ENCODE data around the gene DPYSL3.

GRCh38 chr5:147517383-147517782, 7.5 kb upstream of the DPYSL3 start:
- no peak for TF ChIP-seq CTCF (IDR thresholded peaks at IDR 0.05 in 2 of 3, conservative IDR thresholded peaks at IDR 0.05 in 1 of 3; ENCODE audit: borderline replicate concordance in 1 of 3, insufficient read depth in 1 of 3, low read depth in 2 of 3, low read length in 2 of 3)
- TF ChIP-seq YY1 (IDR thresholded peaks at IDR 0.05; ENCODE audit: extremely low read depth, insufficient replicate concordance, low read depth, low read length): no peak
- TF ChIP-seq EZH2 (IDR thresholded peaks at IDR 0.05): no peak
- TF ChIP-seq MAX (IDR thresholded peaks at IDR 0.05): no peak
- no peak for TF ChIP-seq POLR2AphosphoS5 (IDR thresholded peaks at IDR 0.05; ENCODE audit: low read depth, low read length)
- no peak for TF ChIP-seq REST (IDR thresholded peaks at IDR 0.05; ENCODE audit: low read depth)
- TF ChIP-seq CEBPB (IDR thresholded peaks at IDR 0.05; ENCODE audit: low read depth): no peak
